Measurements from ENCODE around the gene HES2.
"Not testable (repeated sequence)": the region's sequence is repeated elsewhere in the genome, so short reads cannot be mapped to it uniquely, and the experiment has no call there.

Gene HES2

DNA sequence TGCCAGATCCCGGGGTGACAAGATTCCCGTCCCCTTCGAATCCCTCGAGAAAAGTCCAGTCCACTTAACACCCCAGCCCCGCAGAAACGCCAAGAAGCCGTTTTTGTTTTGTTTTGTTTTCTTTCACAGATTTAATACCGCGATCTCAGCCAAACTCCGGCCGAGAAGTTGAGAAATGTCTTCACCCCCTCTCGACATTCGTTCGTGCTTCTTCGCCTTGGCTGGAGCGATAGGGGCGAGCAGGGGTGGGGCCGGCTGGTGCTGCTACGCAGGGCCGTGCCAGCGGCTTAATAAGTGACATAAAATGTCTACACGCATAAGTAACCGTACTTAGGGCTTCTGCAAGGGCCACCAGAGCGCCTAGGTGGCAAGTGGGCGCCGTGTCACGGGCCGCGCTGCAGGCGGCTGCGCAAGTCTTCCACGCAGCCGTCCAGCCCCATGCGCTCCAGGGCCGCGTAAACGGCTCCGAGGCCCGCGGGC is 41.4 kb upstream of the HES2 start:
- H3K4me3 ChIP-seq = peak overlapping the region; percentile 51
- TF ChIP-seq, protein P1, sequence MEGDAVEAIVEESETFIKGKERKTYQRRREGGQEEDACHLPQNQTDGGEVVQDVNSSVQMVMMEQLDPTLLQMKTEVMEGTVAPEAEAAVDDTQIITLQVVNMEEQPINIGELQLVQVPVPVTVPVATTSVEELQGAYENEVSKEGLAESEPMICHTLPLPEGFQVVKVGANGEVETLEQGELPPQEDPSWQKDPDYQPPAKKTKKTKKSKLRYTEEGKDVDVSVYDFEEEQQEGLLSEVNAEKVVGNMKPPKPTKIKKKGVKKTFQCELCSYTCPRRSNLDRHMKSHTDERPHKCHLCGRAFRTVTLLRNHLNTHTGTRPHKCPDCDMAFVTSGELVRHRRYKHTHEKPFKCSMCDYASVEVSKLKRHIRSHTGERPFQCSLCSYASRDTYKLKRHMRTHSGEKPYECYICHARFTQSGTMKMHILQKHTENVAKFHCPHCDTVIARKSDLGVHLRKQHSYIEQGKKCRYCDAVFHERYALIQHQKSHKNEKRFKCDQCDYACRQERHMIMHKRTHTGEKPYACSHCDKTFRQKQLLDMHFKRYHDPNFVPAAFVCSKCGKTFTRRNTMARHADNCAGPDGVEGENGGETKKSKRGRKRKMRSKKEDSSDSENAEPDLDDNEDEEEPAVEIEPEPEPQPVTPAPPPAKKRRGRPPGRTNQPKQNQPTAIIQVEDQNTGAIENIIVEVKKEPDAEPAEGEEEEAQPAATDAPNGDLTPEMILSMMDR (IDR thresholded peaks at IDR 0.05) = no peak
- DNase-seq (ENCODE audit: low spot score) = no peak
- no peak overlapping the region for H3K27ac ChIP-seq

DNA sequence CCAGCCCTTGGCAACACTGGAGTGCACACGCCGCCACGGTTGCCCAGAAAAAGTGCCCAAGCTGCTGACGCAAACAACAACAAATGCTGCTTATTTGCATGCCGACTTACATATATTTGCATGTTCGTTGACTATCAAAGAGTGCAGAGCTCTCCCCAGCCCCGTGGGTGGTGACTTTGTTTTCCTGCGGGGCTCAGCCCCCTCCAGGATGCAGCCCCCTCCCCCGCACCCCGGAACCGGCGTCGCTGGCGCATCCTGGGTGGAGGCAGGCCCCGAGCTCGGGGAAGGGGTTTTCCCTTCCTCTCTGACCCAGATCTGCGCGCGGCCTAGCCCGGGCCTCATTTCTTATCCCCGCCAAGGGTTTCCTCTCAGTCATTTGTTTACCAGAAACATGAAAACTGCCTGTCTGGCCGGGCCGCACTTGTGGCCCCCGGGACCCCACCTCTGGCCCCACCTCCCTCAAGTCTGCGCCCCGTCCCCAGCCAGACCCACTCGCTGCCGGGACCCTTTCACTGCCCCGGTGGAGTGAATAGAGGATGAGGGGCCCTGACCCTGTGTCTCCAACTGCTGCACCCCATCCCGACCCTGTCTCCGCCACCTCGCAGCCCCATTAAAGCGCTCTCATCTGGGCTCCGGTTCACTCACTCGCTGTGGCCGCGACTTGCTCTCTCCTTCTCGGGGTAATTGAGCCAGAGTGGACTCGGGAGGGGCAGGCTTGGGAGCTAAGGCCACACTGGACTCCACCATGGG is 40.8 kb upstream of the HES2 start:
- Histone ChIP-seq H3K4me3 (peak overlapping the region; percentile 51), H3K27ac (no peak overlapping the region)
- no peak for DNase-seq (ENCODE audit: low spot score)
- TF ChIP-seq, protein P1 (IDR thresholded peaks at IDR 0.05) = no peak

DNA sequence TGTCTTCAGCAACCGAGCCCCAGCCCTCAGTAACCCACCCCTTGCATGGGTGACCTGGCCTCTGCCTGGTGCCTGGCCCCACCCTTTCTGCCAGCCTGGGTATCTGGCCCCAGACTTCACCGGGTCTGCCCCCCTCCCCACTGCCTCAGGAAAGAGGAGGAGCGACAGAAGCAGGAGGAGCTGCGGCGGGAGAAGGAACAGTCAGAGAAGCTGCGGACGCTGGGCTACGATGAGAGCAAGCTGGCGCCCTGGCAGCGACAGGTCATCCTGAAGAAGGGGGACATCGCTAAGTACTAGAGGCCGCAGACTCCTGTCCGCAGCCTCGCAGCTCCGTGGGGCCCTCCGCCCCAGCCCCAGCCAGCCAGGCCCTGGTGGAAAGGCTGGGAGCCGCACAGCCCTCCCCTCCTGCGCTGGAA is 40.1 kb upstream of the HES2 start:
- Histone ChIP-seq H3K4me3 (peak overlapping the region; percentile 51), H3K27ac (no peak overlapping the region)
- TF ChIP-seq, protein P1 (IDR thresholded peaks at IDR 0.05) = no peak
- no peak for DNase-seq (ENCODE audit: low spot score)

DNA sequence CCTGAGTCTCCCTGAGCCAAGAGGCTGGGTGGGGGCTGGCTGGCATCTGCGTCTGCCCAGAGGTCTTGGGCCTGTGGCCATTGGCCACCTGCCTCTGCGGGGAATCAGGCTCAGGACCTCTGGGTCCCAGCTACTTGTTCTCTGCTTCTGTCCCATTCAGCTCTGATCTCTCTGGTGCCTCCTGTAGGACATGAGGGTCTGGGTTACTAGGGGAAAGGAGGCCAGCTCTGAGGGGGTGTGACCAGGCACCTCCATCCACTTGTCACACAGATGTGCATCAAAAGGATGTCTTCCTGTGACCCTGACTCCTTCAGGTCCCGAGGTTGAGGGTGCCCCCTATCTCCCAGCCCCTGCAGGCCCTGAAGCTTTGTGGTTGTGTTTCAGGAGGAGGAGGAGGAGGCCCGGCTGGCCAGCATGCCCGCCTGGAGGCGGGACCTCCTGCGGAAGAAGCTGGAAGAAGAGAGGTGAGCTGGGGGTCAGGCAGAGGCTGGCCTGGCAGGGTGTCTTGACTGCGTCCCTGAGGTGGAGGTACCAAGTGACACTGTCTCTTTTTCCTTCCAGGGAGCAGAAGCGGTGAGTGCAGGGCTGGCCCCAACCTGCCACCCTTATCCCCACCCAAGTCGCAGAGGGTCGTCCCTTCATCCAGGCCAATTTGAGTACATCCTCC is 37.2 kb upstream of the HES2 start:
- H3K4me3 ChIP-seq = no peak overlapping the region
- no peak for DNase-seq (ENCODE audit: low spot score)
- H3K27ac ChIP-seq = no peak overlapping the region
- TF ChIP-seq, protein P1 (IDR thresholded peaks at IDR 0.05) = no peak

DNA sequence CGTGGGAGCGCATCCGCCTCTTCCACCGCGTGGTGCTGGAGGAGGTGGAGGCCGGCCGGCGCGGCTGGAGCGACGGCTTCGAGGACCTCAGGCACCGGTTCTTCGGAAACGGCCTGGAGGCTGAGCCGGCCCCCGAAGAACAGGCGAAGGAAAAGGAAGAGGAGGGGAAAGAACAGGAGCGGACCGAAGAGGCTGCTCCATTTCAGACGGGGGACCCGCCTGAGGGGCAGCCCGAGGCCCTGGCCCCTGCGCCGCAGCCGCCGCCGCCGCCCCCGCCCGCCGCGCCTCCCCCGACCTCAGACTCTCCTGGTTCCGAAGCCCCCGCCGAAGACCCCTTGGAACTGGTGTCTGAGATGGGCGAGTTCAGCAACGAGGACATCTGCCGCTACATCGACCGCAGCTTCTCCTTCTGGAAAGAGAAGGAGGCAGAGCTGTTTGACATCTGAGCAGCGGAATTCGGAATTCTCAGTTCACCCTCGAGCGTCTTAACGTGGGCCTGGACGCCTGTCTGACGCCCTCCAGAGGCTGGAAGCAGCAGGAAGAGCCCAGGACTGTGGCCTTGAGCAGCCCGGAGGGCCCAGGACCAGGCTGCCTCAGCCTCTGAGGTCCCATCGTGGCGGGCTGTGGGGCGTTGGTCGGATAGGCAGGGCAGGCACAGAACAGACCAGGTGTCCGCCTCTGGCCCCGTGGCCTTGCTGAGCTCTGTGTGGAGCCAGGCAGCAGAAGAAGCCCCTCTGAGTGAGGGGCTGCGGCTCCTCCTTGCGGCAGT is 36.2 kb upstream of the HES2 start:
- H3K27ac ChIP-seq; H3K4me3 ChIP-seq; DNase-seq (ENCODE audit: low spot score): not testable (repeated sequence)

DNA sequence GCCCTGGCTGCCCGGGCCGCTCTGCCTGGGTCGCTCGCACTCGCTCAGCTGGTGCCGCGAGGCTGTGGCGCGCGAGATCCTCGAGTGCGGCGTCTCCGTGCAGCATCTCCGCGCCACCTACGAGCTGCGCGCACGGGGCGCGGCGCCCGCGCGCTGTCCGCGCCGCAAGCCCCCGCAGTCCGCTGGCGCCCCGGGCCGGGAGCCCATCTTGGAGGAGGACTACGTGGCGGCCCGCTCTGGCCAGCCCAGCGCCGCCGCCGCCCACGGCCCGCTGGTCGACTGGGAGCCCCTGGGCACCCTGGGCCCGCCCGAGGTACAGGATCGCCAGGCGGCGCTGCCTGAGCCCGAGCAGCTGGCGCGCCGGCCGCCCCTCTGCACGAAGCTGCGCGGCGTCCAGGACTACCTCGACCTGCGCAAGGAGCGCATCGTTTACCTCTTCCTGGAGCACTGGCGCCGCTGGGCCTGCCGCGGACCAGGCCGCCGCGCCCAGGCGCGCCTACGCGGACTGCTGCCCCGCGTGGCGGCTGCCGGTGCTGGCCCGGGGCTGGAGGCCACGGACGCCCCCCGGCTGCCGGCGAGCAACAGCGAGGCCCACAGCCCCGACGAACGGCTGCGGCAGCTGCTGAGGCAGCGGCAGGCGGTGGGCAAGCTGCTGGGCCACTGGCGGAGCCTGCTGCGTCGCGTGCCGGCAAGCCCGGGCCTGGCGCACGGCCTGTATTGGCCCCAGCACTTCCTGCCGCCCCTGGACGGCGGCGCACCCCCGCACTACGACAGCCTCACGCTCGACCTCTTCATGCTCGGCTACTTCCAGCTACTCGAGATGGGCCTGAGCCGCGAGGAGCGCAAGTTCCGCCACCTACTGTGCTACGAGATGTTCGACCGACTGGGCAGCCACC is 35.4 kb upstream of the HES2 start:
- TF ChIP-seq, protein P1 (IDR thresholded peaks at IDR 0.05) = no peak
- H3K27ac ChIP-seq = no peak overlapping the region
- no peak for DNase-seq (ENCODE audit: low spot score)
- H3K4me3 ChIP-seq = peak overlapping the region; percentile 16

DNA sequence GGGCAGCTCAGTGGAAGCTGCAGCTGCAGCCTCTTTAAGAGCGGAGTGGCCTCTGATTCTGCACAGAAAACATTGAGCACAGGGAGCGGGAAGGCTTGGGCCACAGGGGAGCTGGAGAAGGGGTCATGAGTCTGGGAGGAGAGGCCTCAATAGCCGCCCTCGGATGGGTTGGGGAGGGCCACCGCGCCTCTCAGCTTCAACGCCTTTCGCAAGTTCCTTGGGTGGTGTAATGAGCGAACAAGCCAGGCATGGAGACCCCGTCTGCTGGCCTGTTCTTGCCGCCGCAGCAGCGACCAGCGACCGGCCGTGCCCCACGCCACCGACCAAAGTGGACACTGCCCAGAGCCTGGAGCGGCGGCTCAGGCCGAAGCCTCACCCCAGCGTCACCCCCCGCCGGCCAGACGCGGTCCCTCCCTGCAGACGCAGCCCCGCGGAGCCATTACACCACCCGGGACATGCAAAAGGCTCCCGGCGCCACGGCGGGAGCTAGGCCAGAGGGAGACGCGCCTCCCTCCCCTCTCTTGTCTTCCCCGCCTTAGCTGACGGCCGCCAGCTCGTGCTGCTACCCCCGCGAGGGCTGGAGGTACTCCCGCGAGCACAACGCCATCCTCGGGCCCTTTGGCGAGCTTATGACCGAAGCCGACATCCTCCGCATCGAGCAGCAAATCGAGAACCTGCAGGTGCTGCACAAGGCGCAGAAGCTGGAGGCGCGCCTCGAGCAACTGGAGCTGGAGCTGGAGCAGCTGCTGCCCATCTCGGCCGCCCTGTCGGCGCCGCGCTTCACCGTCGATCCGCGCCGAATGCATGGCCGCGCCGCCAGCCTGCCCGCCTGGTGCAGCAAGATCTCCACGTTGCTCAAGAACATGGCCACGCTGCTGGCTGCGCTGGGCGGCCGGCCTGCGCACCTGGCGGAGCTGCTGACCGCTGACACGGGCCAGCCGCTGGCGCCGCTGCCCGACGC is 34.5 kb upstream of the HES2 start:
- DNase-seq (ENCODE audit: low spot score); H3K27ac ChIP-seq: not testable (repeated sequence)
- peak overlapping the region; percentile 16 for H3K4me3 ChIP-seq
